GM19452 (cell line): ENCODE measurements around the gene ANK3.

ENCODE experiments used
- ATAC-seq: cut with Tn5 transposase; IDR thresholded peaks from one replicate; pipeline ENCODE4 v1.9.1; 2021; ENCODE audit not compliant: unreplicated experiment

Gene ANK3

GRCh38 chr10:60389413-60390025 lies at the start of gene ANK3:
Gene ANK3 (minus strand): TSS chr10:60389875. CDS start chr10:60389538, 337 bp downstream.
- no peak for ATAC-seq

- ATAC-seq: no peak
These were observed 44.9 kb upstream of the ANK3 start for GRCh38 chr10:60434418-60435046.

- ATAC-seq: no peak
These were observed 44.0 kb upstream of the ANK3 start for GRCh38 chr10:60433684-60434083.

- ATAC-seq: no peak
These were observed 41.3 kb upstream of the ANK3 start for GRCh38 chr10:60430836-60431597.

- no peak for ATAC-seq
These were observed 40.3 kb upstream of the ANK3 start for GRCh38 chr10:60430017-60430416.

- no peak for ATAC-seq
These were observed 39.6 kb upstream of the ANK3 start for GRCh38 chr10:60429084-60429849.

- ATAC-seq: no peak
These were observed 38.7 kb upstream of the ANK3 start for GRCh38 chr10:60428387-60428737.

- no peak for ATAC-seq
These were observed 38.2 kb upstream of the ANK3 start for GRCh38 chr10:60427709-60428386.

- no peak for ATAC-seq
These were observed 37.5 kb upstream of the ANK3 start for GRCh38 chr10:60427148-60427547.

GRCh38 chr10:60426425-60426824 lies 36.8 kb upstream of the ANK3 start:
- no peak for ATAC-seq

GRCh38 chr10:60425392-60426110 lies 35.9 kb upstream of the ANK3 start:
- ATAC-seq: no peak

GRCh38 chr10:60424971-60425370 lies 35.3 kb upstream of the ANK3 start:
- no peak for ATAC-seq

GRCh38 chr10:60423920-60424319 lies 34.2 kb upstream of the ANK3 start:
- no peak for ATAC-seq

GRCh38 chr10:60422809-60423208 lies 33.1 kb upstream of the ANK3 start:
- ATAC-seq: no peak

GRCh38 chr10:60420991-60421894 lies 31.6 kb upstream of the ANK3 start:
- ATAC-seq: no peak

- ATAC-seq: no peak
These were observed 29.6 kb upstream of the ANK3 start for GRCh38 chr10:60419249-60419648.

- ATAC-seq: no peak
These were observed 28.2 kb upstream of the ANK3 start for GRCh38 chr10:60417901-60418300.

GRCh38 chr10:60417024-60417423 lies 27.3 kb upstream of the ANK3 start:
- no peak for ATAC-seq

- no peak for ATAC-seq
These were observed 25.4 kb upstream of the ANK3 start for GRCh38 chr10:60414877-60415585.
